Measurements from ENCODE around the gene ZP3. TPM values are rescaled to one million over a fixed set of nuclear protein-coding genes. Genes with fewer than 3 reads are reported as not detected.
"Not testable (repeated sequence)": the region's sequence is repeated elsewhere in the genome, so short reads cannot be mapped to it uniquely, and the experiment has no call there.

Gene ZP3
- total RNA-seq, 1 experiment from 2014 or later = 23.3 TPM

GRCh38 chr7:76471556-76472221, 46.9 kb downstream of the ZP3 start:
- intact Hi-C loops (cut with micrococcal nuclease; ENCODE audit: unreplicated experiment); H3K36me3 ChIP-seq (ENCODE audit: control insufficient read depth, insufficient read depth, low read length); H3K4me3 ChIP-seq (ENCODE audit: low read depth in 2 of 2, low read length in 2 of 2); DNase-seq (ENCODE audit: low read depth, low spot score); in situ Hi-C loops (cut with HindIII; ENCODE audit: low pct_unique_long_range_greater_than_20kb, low sequenced_read_pairs); H3K4me1 ChIP-seq (ENCODE audit: control insufficient read depth, insufficient read depth, low read length); H3K27ac ChIP-seq (ENCODE audit: low read length); H3K27me3 ChIP-seq (ENCODE audit: control insufficient read depth, insufficient read depth, low read length); BruUV-seq (replicated peaks); CTCF ChIA-PET; ATAC-seq; POLR2A ChIA-PET; H3K9me3 ChIP-seq (ENCODE audit: control insufficient read depth, insufficient read depth, low read depth, low read length): not testable (repeated sequence)

GRCh38 chr7:76473097-76473496, 48.3 kb downstream of the ZP3 start:
- CTCF ChIA-PET = not testable (repeated sequence)

GRCh38 chr7:76476280-76476679, 51.5 kb downstream of the ZP3 start:
- CTCF ChIA-PET; POLR2A ChIA-PET; H3K27ac ChIP-seq (ENCODE audit: low read length); H3K4me3 ChIP-seq (ENCODE audit: low read depth in 2 of 2, low read length in 2 of 2); in situ Hi-C loops (cut with HindIII; ENCODE audit: low pct_unique_long_range_greater_than_20kb, low sequenced_read_pairs); ATAC-seq; H3K9me3 ChIP-seq (ENCODE audit: control insufficient read depth, insufficient read depth, low read depth, low read length); H3K36me3 ChIP-seq (ENCODE audit: control insufficient read depth, insufficient read depth, low read length); BruUV-seq (replicated peaks); H3K27me3 ChIP-seq (ENCODE audit: control insufficient read depth, insufficient read depth, low read length); H3K4me1 ChIP-seq (ENCODE audit: control insufficient read depth, insufficient read depth, low read length); DNase-seq (ENCODE audit: low read depth, low spot score); intact Hi-C loops (cut with micrococcal nuclease; ENCODE audit: unreplicated experiment): not testable (repeated sequence)

More at GRCh38 chr7:76473097-76473496, 48.3 kb downstream of the ZP3 start:
- BruUV-seq (replicated peaks); H3K27me3 ChIP-seq (ENCODE audit: control insufficient read depth, insufficient read depth, low read length); ATAC-seq; H3K27ac ChIP-seq (ENCODE audit: low read length); in situ Hi-C loops (cut with HindIII; ENCODE audit: low pct_unique_long_range_greater_than_20kb, low sequenced_read_pairs); H3K4me1 ChIP-seq (ENCODE audit: control insufficient read depth, insufficient read depth, low read length); intact Hi-C loops (cut with micrococcal nuclease; ENCODE audit: unreplicated experiment); H3K36me3 ChIP-seq (ENCODE audit: control insufficient read depth, insufficient read depth, low read length); DNase-seq (ENCODE audit: low read depth, low spot score); POLR2A ChIA-PET; H3K9me3 ChIP-seq (ENCODE audit: control insufficient read depth, insufficient read depth, low read depth, low read length); H3K4me3 ChIP-seq (ENCODE audit: low read depth in 2 of 2, low read length in 2 of 2): not testable (repeated sequence)

GRCh38 chr7:76476742-76477474, 52.2 kb downstream of the ZP3 start:
- H3K27me3 ChIP-seq (ENCODE audit: control insufficient read depth, insufficient read depth, low read length); H3K4me3 ChIP-seq (ENCODE audit: low read depth in 2 of 2, low read length in 2 of 2); intact Hi-C loops (cut with micrococcal nuclease; ENCODE audit: unreplicated experiment); H3K27ac ChIP-seq (ENCODE audit: low read length); H3K36me3 ChIP-seq (ENCODE audit: control insufficient read depth, insufficient read depth, low read length); BruUV-seq (replicated peaks); in situ Hi-C loops (cut with HindIII; ENCODE audit: low pct_unique_long_range_greater_than_20kb, low sequenced_read_pairs); POLR2A ChIA-PET; CTCF ChIA-PET; H3K9me3 ChIP-seq (ENCODE audit: control insufficient read depth, insufficient read depth, low read depth, low read length); ATAC-seq; DNase-seq (ENCODE audit: low read depth, low spot score); H3K4me1 ChIP-seq (ENCODE audit: control insufficient read depth, insufficient read depth, low read length): not testable (repeated sequence)

GRCh38 chr7:76479628-76480027, 54.9 kb downstream of the ZP3 start:
- H3K36me3 ChIP-seq (ENCODE audit: control insufficient read depth, insufficient read depth, low read length); H3K4me1 ChIP-seq (ENCODE audit: control insufficient read depth, insufficient read depth, low read length); CTCF ChIA-PET; BruUV-seq (replicated peaks); DNase-seq (ENCODE audit: low read depth, low spot score); in situ Hi-C loops (cut with HindIII; ENCODE audit: low pct_unique_long_range_greater_than_20kb, low sequenced_read_pairs); H3K27me3 ChIP-seq (ENCODE audit: control insufficient read depth, insufficient read depth, low read length); H3K27ac ChIP-seq (ENCODE audit: low read length); intact Hi-C loops (cut with micrococcal nuclease; ENCODE audit: unreplicated experiment); H3K4me3 ChIP-seq (ENCODE audit: low read depth in 2 of 2, low read length in 2 of 2); POLR2A ChIA-PET; H3K9me3 ChIP-seq (ENCODE audit: control insufficient read depth, insufficient read depth, low read depth, low read length); ATAC-seq: not testable (repeated sequence)

- ATAC-seq; H3K27ac ChIP-seq (ENCODE audit: low read length); H3K4me1 ChIP-seq (ENCODE audit: control insufficient read depth, insufficient read depth, low read length); H3K4me3 ChIP-seq (ENCODE audit: low read depth in 2 of 2, low read length in 2 of 2); BruUV-seq (replicated peaks); H3K27me3 ChIP-seq (ENCODE audit: control insufficient read depth, insufficient read depth, low read length); H3K9me3 ChIP-seq (ENCODE audit: control insufficient read depth, insufficient read depth, low read depth, low read length); DNase-seq (ENCODE audit: low read depth, low spot score); intact Hi-C loops (cut with micrococcal nuclease; ENCODE audit: unreplicated experiment); POLR2A ChIA-PET; in situ Hi-C loops (cut with HindIII; ENCODE audit: low pct_unique_long_range_greater_than_20kb, low sequenced_read_pairs); H3K36me3 ChIP-seq (ENCODE audit: control insufficient read depth, insufficient read depth, low read length); CTCF ChIA-PET: not testable (repeated sequence)
These were observed 55.9 kb downstream of the ZP3 start for GRCh38 chr7:76480403-76481253.

GRCh38 chr7:76482660-76483059, 57.9 kb downstream of the ZP3 start:
- H3K4me1 ChIP-seq (ENCODE audit: control insufficient read depth, insufficient read depth, low read length); H3K27me3 ChIP-seq (ENCODE audit: control insufficient read depth, insufficient read depth, low read length); ATAC-seq; in situ Hi-C loops (cut with HindIII; ENCODE audit: low pct_unique_long_range_greater_than_20kb, low sequenced_read_pairs); DNase-seq (ENCODE audit: low read depth, low spot score); CTCF ChIA-PET; H3K36me3 ChIP-seq (ENCODE audit: control insufficient read depth, insufficient read depth, low read length); POLR2A ChIA-PET; BruUV-seq (replicated peaks); intact Hi-C loops (cut with micrococcal nuclease; ENCODE audit: unreplicated experiment); H3K9me3 ChIP-seq (ENCODE audit: control insufficient read depth, insufficient read depth, low read depth, low read length); H3K4me3 ChIP-seq (ENCODE audit: low read depth in 2 of 2, low read length in 2 of 2); H3K27ac ChIP-seq (ENCODE audit: low read length): not testable (repeated sequence)
